PFSK-1 (cell line): ENCODE measurements around the gene CCDC17.

Experiments
- FOXP2 ChIP-seq: optimal IDR thresholded peaks from 2 replicates; pipeline ENCODE3; 2011; ENCODE audit warnings: borderline replicate concordance, control low read depth, inconsistent platforms; ENCODE audit not compliant: insufficient read depth; ENCODE audit errors: extremely low read length, extremely low read depth
- POLR2AphosphoS5 ChIP-seq: IDR thresholded peaks from 2 replicates; pipeline ENCODE4 v1.6.1; 2012; ENCODE audit warnings: low read depth, mild to moderate bottlenecking, control low read depth, low read length, moderate library complexity
- REST ChIP-seq, 2 experiments: IDR thresholded peaks; 2 replicates each; pipeline versions ENCODE4 v1.6.1 to v1.8.0; 2011 to 2012; ENCODE audit warnings: low read depth in 2 of 2, low read length in 2 of 2, control low read depth in 1 of 2, inconsistent platforms in 1 of 2, mild to moderate bottlenecking in 1 of 2, moderate library complexity in 1 of 2; ENCODE audit not compliant: insufficient read depth in 1 of 2
- SIN3A ChIP-seq: IDR thresholded peaks from 2 replicates; pipeline ENCODE4 v1.6.1; 2012; ENCODE audit warnings: mild to moderate bottlenecking, low read length, moderate library complexity, borderline replicate concordance; ENCODE audit not compliant: insufficient read depth
- TAF1 ChIP-seq: IDR thresholded peaks from 2 replicates; pipeline ENCODE4 v1.6.1; 2012; ENCODE audit warnings: low read length, control low read depth, borderline replicate concordance; ENCODE audit not compliant: insufficient read depth

CCDC17 gene

GRCh38 chr1:45573231-45573804 is 50.5 kb downstream of the CCDC17 start:
- no peak for TF ChIP-seq REST (IDR thresholded peaks at IDR 0.05; ENCODE audit: insufficient read depth in 1 of 2, low read depth in 2 of 2, low read length in 2 of 2)
- TF ChIP-seq SIN3A: no peak
- TF ChIP-seq TAF1: no peak
- TF ChIP-seq FOXP2: no peak
- no peak for TF ChIP-seq POLR2AphosphoS5

GRCh38 chr1:45570631-45571030 is 53.2 kb downstream of the CCDC17 start:
- TF ChIP-seq FOXP2: no peak
- TF ChIP-seq POLR2AphosphoS5: no peak
- no peak for TF ChIP-seq SIN3A
- no peak for TF ChIP-seq REST (IDR thresholded peaks at IDR 0.05; ENCODE audit: insufficient read depth in 1 of 2, low read depth in 2 of 2, low read length in 2 of 2)
- TF ChIP-seq TAF1: no peak
